Glutamatergic neuron (in vitro differentiated cells): Measurements from ENCODE around the gene NIBAN1. TPM values are rescaled to one million over a fixed set of nuclear protein-coding genes. Genes with fewer than 3 reads are reported as not detected.
A peak's percentile ranks its signal among the peaks of the same experiment; 100 is the strongest.

Source experiments
- DNase-seq: peaks from one replicate; pipeline ENCODE4 v3.0.0; 2022
- H3K27ac Mint-ChIP-seq: one replicate; pipeline ENCODE4 v1.8.0; 2020; ENCODE audit warnings: mild to moderate bottlenecking, mixed read lengths, inconsistent platforms; ENCODE audit not compliant: unreplicated experiment
- H3K27me3 Mint-ChIP-seq: one replicate; pipeline ENCODE4 v1.8.0; 2020; ENCODE audit warnings: mild to moderate bottlenecking, moderate library complexity, mixed read lengths, inconsistent platforms; ENCODE audit not compliant: unreplicated experiment
- H3K36me3 Mint-ChIP-seq: one replicate; pipeline ENCODE4 v1.8.0; 2020; ENCODE audit warnings: mild to moderate bottlenecking, mixed read lengths, inconsistent platforms; ENCODE audit not compliant: unreplicated experiment
- H3K4me1 Mint-ChIP-seq: one replicate; pipeline ENCODE4 v1.8.0; 2020; ENCODE audit warnings: mild to moderate bottlenecking, low read depth, mixed read lengths, inconsistent platforms; ENCODE audit not compliant: unreplicated experiment
- H3K4me3 Mint-ChIP-seq: one replicate; pipeline ENCODE4 v1.8.0; 2020; ENCODE audit warnings: mild to moderate bottlenecking, mixed read lengths, inconsistent platforms; ENCODE audit not compliant: unreplicated experiment
- H3K9me3 Mint-ChIP-seq: one replicate; pipeline ENCODE4 v1.8.0; 2020; ENCODE audit warnings: mild to moderate bottlenecking, moderate library complexity, mixed read lengths, inconsistent platforms; ENCODE audit not compliant: unreplicated experiment
- total RNA-seq: library from RNA; stranded (reverse); fragmentation: NEBNext Ultra II Directional; extraction: Animal tissue kit (Norgen Biotek cat#: 25700); gene quantifications from one replicate; pipeline ENCODE4 v1.2.1, GENCODE V29; 2021; ENCODE audit not compliant: unreplicated experiment
- TF ChIP-seq, protein P1 (sequence below): fragments of 200-600 bp; sonication (generic); IDR thresholded peaks from one replicate; pipeline ENCODE4 v1.5.0; 2021; ENCODE audit not compliant: partially characterized antibody, unreplicated experiment

Gene NIBAN1
- total RNA-seq, 1 donor from 2014 or later: 2.4 TPM

DNA sequence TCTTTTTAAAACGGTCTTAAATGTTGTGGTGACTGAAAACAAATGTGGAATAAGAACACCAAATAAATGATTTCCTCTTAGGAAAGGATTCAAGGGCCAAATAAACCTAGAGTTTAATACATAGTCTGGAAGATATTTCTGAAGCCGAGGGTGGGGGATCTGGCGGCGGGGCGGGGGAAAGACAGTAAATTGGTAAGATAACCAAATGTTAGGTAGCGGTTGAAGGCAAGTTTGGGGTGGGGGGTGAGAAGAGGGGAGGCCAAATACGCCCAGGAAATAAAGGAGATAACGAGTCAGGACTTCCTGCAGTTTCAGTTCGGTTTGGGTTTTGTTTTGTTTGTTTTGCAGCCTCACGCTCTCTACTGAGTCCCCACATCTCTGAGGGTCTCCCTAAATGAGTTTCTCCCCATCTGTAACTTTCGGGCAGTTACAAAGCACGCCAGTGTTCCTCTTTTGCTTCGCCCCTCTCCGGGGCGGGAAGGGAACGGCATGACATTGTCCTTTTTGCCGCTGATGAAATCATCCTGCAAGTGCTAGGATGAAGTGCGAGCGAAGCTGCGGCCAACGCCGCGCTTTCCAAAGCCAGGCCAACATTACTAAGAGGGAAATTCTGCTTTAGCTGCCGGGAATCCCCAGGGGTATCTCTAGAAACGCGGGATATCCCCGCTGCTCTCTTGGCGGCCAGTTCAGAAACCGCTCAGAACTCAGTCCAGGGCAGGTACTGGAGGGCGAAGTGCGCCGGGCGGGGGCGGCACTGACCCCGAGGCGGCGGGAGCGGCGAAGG is 844 bp downstream of the NIBAN1 start:
- peaks cover 11% of the 10 kb centered on the region for H3K27me3 Mint-ChIP-seq
- H3K4me1 Mint-ChIP-seq: peaks cover 2% of the 10 kb centered on the region
- peak overlapping the region; percentile 91 for H3K4me3 Mint-ChIP-seq
- peak; percentile 43 for DNase-seq
- H3K9me3 Mint-ChIP-seq: peaks cover 3% of the 10 kb centered on the region
- TF ChIP-seq, protein P1, sequence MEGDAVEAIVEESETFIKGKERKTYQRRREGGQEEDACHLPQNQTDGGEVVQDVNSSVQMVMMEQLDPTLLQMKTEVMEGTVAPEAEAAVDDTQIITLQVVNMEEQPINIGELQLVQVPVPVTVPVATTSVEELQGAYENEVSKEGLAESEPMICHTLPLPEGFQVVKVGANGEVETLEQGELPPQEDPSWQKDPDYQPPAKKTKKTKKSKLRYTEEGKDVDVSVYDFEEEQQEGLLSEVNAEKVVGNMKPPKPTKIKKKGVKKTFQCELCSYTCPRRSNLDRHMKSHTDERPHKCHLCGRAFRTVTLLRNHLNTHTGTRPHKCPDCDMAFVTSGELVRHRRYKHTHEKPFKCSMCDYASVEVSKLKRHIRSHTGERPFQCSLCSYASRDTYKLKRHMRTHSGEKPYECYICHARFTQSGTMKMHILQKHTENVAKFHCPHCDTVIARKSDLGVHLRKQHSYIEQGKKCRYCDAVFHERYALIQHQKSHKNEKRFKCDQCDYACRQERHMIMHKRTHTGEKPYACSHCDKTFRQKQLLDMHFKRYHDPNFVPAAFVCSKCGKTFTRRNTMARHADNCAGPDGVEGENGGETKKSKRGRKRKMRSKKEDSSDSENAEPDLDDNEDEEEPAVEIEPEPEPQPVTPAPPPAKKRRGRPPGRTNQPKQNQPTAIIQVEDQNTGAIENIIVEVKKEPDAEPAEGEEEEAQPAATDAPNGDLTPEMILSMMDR: no peak
- H3K36me3 Mint-ChIP-seq: no peaks in the 10 kb centered on the region
- peak overlapping the region; percentile 36 for H3K27ac Mint-ChIP-seq

DNA sequence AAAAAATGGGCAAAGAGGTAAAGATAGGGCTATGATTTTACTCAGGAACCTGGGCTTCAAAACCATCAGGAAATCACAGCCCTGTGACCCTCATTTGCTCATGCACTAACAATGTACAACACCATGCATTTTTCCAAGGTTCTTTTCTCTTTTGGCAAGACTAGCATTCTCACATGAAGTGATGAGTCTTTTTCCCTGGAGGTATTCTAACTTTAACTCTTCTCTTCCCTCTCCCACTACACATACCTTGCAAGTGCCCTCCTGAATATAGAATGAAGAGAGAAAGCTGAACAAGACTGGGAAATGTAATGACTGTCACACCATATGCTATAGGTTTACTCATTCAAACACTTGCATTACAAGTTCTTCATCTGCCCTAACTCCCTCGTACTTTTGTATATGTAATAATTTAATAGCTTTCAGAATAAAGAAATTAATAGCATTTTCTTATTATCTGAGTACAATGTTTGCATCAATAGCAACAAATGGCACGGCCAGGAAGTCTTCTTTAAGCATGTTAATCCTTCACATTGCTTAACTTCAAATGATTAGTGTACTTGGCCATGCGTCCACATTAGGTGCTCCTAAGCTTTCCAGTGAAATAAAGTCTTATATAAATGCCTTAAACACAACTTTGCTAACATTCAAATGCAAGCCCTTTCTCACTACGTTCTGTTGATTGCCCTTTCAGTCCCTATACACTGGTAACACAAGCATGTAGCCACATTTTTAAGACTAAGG is 1.8 kb downstream of the NIBAN1 start:
- TF ChIP-seq, protein P1: no peak
- Mint-ChIP-seq H3K27ac (no peak overlapping the region), H3K27me3 (peaks cover 11% of the 10 kb centered on the region), H3K4me1 (peaks cover 2% of the 10 kb centered on the region), H3K9me3 (peaks cover 3% of the 10 kb centered on the region), H3K4me3 (no peak overlapping the region), H3K36me3 (no peaks in the 10 kb centered on the region)
- DNase-seq: no peak

DNA sequence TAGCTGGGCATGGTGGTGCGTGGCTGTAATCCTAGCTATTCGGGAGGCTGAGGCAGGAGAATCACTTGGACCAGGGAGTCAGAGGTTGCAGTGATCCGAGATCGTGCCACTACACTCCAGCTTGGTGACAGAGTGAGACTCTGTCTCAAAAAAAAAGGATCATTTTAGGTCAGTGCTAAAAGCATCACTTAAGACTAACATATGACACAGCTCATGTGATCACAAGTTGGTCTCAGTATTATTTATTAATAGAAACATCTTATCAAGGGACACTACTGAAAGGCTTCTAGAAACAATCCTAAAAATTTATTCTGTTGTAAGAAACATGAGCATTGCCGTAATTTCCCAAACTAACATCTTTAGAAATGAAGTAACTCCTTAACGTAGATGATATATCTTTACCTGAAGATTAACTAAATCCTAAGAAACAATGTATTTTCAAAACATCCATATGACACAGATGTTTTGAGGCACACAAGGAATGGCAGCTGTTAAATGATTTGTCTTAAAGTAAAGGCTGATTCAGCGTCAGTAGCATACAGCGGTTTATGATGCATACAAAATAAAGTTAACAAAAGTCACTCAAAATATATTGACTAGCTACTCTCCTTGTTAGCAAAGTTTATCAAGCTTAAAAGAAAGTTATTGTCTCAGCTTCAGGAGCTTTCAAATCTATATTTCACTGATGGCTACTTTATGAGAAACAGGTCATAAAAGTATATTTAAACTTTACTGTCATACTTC is 2.6 kb downstream of the NIBAN1 start:
- Mint-ChIP-seq H3K4me3 (no peak overlapping the region), H3K4me1 (peaks cover 2% of the 10 kb centered on the region), H3K36me3 (no peaks in the 10 kb centered on the region), H3K27me3 (peaks cover 11% of the 10 kb centered on the region), H3K9me3 (peaks cover 3% of the 10 kb centered on the region), H3K27ac (no peak overlapping the region)
- no peak for DNase-seq
- TF ChIP-seq, protein P1: no peak

DNA sequence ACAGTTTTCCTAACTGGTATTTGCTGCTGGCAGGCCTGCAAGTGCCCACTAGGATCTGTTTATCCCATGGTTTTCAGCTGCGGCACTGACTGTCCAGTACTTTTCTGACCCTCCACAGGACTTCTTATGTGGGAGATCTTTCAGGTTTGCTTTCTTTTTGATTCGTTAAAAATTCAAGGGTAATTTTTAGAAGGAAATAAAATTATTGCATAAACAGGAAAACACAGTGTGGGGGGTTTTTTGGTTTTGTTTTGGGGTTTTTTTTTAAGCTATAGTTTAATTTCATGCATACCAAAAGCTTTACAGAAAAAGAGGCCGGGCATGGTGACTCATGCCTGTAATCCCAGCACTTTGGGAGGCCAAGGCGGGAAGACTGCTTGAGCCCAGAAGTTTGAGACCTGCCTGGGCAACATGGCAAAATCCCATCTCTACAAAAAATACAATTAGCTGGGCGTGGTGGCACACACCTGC is 3.6 kb downstream of the NIBAN1 start:
- TF ChIP-seq, protein P1: no peak
- Mint-ChIP-seq H3K27me3 (peaks cover 10% of the 10 kb centered on the region), H3K36me3 (no peaks in the 10 kb centered on the region), H3K4me1 (peaks cover 2% of the 10 kb centered on the region), H3K9me3 (peaks cover 3% of the 10 kb centered on the region), H3K4me3 (no peak overlapping the region), H3K27ac (no peak overlapping the region)
- DNase-seq: no peak
